ENCODE measurements around the gene COL4A6.
A peak's percentile ranks its signal among the peaks of the same experiment; 100 is the strongest.
"Not testable (repeated sequence)": the region's sequence is repeated elsewhere in the genome, so short reads cannot be mapped to it uniquely, and the experiment has no call there.

COL4A6 gene

DNA sequence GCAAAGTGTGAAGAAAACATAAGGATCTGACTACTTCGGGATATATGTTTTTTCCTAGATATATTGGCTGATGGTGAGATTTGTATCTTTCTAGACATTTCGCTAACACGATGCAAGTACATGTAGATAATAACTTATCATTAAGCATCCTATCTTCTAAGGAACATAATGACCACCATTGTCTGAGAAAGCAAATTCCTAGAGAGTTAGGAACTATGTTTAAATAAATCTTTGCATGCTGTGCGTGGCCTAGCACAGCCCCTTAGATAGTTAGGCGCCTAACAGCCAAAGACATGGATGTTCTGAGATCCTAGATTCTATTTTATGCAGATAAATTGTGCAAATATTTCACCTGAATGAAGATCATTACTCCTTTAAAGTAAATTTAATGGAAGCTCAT is 3.0 kb downstream of the COL4A6 start:
- no peak for DNase-seq (ENCODE audit: insufficient read length, low spot score)
- TF ChIP-seq POLR2A (IDR thresholded peaks at IDR 0.05; ENCODE audit: low read depth, low read length): no peak
- no peak for FAIRE-seq

DNA sequence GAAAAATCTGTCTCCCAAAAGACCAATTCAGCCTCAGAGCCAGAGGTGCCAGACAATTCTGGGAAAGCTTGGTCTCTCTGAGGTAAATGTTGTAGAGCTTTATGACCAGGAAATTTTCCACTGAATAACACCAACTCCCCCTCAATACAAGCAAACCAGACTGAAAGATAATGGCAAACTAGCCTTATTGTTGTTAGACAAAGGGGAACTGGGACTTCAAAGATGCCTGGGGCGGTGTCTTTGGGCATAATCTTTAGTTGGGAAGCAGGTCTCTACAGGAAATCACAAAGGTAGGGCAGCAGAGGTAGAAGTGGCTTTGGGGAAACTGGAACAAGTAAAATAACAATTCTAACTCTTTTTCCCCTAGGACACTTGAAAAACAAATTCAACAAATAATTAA is 12.0 kb downstream of the COL4A6 start:
- no peak for DNase-seq (ENCODE audit: insufficient read length, low spot score)
- TF ChIP-seq POLR2A (IDR thresholded peaks at IDR 0.05; ENCODE audit: low read depth, low read length): no peak
- no peak for FAIRE-seq

DNA sequence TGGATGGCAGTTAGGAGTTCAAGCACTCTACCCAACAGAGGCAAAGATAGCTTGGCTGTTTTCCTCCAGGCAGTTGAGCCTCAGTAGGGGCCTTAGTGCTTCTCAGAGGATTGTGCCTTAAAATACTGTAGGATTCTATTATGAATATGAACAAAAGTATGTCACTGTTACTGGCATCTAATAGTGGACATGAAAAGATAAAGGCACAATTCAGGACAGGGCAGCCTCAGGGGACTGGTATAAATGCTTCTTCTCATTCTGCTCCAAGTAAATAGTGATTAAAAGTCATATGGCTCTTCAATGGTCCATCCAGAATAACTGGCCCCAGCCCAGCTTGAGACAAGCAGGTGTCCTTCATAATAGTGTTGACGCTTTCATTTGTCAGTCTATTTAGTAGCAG is 17.7 kb downstream of the COL4A6 start:
- no peak for DNase-seq (ENCODE audit: insufficient read length, low spot score)
- TF ChIP-seq POLR2A (IDR thresholded peaks at IDR 0.05; ENCODE audit: low read depth, low read length): no peak
- FAIRE-seq: no peak

DNA sequence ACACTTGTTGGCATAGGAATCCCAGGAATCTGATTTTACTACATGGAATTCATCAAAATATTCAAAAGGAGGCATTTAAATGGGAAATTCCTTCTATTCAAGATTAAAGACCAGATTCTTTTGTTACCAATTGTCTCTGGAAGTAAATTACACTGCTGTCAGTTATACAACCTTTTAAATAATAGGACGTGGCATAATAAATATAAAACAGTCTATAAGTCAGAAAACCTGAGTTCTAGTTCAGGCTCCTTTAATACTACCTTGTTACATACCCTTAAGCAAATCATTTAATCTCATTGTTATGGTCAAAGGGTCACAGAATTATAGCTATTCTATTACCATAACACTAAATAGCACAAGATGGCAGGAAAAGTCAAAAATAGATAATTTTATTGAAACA is 18.8 kb downstream of the COL4A6 start:
- no peak for TF ChIP-seq POLR2A (IDR thresholded peaks at IDR 0.05; ENCODE audit: low read depth, low read length)
- DNase-seq (ENCODE audit: insufficient read length, low spot score) (no peak), FAIRE-seq (no peak)

DNA sequence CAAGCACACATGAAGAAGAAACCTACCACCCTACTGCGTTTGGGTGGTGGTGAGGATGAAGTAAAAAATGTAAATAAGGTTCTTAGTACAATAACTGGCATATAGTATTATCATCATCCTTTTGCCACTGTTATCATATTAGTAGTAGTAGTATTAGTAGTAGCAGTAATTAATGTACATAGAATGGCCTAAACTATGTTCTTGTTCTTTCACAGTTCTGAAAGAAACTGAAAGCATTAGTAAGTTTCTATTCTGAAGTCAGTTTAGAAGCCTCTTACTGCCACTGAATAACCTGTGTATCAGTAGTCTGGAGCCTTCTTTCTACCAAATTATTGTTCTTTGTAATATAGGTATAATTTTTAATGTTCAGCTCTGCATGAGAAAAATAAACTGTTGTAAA is 21.0 kb downstream of the COL4A6 start:
- DNase-seq (ENCODE audit: insufficient read length, low spot score): no peak
- FAIRE-seq: no peak
- no peak for TF ChIP-seq POLR2A (IDR thresholded peaks at IDR 0.05; ENCODE audit: low read depth, low read length)

DNA sequence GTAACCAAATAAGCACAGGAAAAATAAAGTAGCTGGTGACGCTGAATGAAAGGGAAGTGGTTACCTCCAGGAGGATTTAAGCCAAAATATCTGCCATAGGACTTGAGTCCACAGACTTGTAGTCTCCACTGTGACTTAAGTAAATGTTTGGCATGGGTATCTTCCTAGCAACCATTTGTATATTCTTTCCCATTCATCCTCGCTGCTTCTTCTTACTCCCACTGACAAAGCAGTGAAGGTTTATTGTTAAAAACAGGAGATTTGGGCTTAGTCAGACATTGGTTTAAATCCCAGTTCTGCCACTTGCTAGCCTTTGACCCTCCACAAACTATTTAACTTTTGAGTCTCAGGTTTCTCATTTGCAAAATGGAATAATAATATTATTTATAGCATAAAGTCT is 22.3 kb downstream of the COL4A6 start:
- FAIRE-seq (no peak), DNase-seq (ENCODE audit: insufficient read length, low spot score) (no peak)
- TF ChIP-seq POLR2A (IDR thresholded peaks at IDR 0.05; ENCODE audit: low read depth, low read length): no peak

DNA sequence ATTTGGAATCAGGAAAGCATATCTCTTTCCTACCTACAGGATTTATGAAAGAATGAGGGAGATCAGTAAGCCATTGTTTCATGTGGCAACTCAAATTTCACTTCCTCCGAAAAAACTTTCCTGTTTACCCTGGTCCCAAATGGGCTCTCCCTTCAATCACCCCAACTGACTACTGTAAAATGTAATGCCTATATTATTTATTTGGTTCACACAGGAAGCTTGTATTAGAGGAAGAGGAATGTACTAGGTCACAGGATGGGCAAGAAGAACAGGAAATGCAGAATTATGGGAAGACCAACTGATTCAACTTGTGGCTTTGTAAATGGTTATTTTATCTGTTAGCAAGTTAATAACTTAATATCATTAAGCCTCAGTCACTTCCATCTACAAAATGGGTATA is 23.1 kb downstream of the COL4A6 start:
- FAIRE-seq (no peak), DNase-seq (ENCODE audit: insufficient read length, low spot score) (no peak)
- no peak for TF ChIP-seq POLR2A (IDR thresholded peaks at IDR 0.05; ENCODE audit: low read depth, low read length)

DNA sequence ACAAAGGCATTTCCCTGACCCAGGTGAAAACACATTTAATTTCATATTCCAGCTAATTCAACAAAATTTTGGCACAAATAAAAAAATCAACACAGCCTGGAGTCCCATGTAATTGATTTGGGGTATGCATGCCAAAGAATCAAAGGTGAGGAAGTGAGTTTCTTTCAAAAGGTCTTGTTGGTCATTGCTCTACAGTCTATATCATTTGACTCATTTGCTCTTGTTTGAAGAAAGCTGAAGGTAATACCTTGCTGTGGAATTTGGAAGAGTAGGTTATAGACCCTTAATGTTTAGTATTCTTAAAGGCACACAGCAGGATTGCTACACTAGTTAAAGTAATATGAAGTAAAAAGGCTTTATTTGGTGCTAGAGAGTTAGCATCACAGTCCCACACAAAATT is 25.4 kb downstream of the COL4A6 start:
- TF ChIP-seq POLR2A (IDR thresholded peaks at IDR 0.05; ENCODE audit: low read depth, low read length): no peak
- DNase-seq (ENCODE audit: insufficient read length, low spot score) (no peak), FAIRE-seq (no peak)

DNA sequence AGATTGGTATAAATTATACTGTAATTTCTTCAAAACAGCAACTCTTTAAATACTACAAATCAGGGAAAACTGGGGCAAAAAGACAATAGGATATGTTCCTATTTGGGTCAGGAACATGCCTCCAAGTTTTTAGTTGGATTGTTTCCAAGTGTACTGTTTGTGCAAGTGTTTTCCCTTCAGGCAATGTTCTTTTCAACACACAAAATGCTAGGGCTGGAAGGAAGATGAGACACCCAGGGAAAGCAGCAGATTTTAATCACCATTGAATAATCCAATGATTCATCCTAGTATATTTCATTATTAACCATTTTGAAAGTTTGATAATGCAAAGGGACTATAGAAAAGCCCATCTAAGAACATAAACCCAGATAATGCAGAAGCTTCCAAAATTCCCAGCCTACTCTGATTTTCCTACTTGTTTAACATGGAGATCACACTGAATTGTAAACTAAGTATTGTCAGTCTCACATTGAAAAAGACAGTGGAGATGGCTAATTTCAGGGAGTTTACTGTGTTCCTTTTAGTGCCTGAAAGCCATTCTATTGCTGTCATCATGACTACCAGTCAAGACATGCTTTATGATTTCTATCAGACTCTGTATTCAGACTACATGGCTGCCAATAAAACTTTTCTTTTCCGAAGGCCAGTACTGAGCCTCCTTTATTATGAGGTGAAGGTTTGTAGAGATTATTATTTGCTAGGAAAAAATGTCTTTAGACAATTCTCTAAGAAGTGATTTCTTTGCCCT is 38.6 kb downstream of the COL4A6 start:
- FAIRE-seq (peak; percentile 74), DNase-seq (ENCODE audit: insufficient read length, low spot score) (no peak)
- TF ChIP-seq POLR2A (IDR thresholded peaks at IDR 0.05; ENCODE audit: low read depth, low read length): no peak

DNA sequence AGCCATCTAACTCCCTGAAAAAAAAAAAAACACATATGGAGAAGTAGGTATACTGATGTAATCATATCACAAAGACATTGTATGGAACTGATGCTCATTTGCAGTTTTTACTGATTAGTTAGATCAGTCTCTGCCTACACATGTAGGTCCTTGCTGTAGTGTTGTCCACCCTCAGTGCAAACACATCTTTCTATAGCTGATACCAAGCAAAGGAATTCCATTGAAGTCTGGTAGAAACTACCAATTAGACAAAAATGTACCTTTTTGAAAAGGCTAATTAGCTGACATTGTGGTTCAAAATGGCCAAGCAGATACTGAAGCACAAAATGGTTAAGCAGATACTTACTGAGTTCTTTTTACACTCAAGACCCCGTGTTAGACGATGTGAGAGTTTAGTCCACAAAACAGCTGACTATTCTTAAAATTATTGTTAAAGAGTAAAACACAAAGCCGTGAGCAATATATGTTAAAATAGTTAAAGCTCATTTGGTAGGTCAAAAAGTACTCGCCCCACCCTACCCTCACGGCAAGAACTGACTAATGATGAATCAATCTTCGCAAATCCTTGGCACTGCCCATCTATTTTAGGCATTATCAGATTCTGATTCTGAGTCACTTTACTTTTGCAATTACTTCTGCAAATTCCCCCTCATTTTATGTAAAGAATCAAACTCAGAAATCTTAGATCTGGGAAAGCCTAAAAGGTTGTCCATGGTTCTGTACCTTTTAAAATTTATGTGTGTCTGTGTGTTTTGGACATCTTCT is 40.4 kb downstream of the COL4A6 start:
- DNase-seq (ENCODE audit: insufficient read length, low spot score) (no peak), FAIRE-seq (peak; percentile 38)
- no peak for TF ChIP-seq POLR2A (IDR thresholded peaks at IDR 0.05; ENCODE audit: low read depth, low read length)

DNA sequence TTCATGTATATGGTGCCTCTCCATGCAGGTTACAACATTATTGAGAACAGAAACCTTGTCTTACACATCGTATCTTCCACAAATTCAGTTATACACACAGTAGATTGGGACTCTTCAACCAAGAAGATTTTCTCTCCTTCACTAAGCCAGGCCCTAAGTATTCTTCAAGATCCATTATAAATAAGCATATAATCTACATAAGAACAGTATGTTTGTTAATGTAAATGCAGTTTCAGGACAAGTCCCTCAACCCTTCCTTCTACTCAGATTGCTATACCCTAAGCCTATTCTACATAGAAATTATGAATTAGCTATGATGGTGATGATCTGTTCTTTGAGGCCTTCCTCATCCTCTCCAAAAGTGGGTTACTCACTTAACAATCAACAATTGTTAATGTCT is 41.2 kb downstream of the COL4A6 start:
- TF ChIP-seq POLR2A (IDR thresholded peaks at IDR 0.05; ENCODE audit: low read depth, low read length): no peak
- no peak for DNase-seq (ENCODE audit: insufficient read length, low spot score)
- no peak for FAIRE-seq

DNA sequence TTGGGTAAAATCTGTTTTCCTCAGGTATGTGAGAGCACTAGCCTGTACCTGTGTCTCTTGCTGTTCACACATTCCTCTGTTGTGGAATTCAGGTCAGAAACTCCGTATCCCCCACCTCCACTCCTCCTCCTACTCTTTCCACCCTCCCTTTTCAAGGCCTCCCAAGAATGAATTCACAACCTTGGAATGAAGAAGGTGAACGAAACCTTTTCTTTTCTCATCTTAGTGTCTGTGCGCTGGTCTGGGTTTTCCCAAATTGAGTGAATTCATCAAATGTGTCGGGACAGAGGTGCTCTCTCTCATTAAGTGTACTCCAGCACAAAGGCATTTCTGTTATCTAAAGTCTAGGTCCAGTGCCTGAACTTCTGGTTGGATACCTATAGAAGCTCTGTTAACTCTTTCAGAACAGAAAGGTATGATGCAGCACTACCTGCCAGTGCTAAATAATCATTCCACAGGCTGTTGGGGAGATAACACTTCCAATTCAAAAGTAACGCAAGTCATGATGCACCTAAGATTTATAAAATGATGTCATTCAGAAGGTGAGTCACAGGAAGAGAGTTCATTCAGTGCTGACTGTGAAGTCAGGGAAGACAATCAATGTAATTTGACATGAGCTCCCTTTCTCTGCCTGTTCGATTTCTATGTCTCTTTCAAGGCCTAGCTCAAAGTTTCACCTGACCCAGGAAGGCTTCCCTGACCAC is 41.9 kb downstream of the COL4A6 start:
- DNase-seq (ENCODE audit: insufficient read length, low spot score) (no peak), FAIRE-seq (peak; percentile 43)
- no peak for TF ChIP-seq POLR2A (IDR thresholded peaks at IDR 0.05; ENCODE audit: low read depth, low read length)

DNA sequence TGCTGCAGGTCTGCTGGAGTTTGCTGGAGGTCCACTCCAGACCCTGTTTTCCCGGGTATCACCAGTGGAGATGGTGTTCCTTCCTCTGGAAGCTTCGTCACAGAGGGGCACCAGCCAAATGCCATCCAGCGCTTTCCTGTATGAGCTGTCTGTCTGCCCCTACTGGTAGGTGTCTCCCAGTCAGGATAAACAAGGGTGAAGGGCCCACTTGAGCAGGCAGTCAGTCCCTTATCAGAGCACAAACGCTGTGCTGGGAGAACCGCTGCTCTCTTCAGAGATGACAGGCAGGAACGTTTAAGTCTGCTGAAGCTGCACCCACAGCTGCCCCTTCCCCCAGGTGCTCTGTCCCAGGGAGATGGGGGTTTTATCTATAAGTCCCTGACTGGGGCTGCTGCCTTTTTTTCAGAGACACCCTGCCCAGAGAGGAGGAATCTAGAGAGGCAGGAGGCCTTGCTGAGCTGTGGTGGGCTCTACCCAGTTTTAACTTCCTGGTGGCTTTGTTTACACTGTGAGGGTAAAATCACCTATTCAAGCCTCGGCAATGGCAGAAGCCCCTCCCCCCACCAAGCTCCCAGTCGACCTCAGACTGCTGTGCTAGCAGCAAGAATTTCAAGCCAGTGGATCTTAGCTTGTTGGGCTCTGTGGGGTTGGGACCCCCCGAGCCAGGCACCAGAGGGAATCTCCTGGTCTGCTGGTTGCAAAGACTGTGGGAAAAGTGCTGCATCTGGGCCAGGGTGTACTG is 47.1 kb downstream of the COL4A6 start:
- DNase-seq (ENCODE audit: insufficient read length, low spot score); FAIRE-seq: not testable (repeated sequence)

DNA sequence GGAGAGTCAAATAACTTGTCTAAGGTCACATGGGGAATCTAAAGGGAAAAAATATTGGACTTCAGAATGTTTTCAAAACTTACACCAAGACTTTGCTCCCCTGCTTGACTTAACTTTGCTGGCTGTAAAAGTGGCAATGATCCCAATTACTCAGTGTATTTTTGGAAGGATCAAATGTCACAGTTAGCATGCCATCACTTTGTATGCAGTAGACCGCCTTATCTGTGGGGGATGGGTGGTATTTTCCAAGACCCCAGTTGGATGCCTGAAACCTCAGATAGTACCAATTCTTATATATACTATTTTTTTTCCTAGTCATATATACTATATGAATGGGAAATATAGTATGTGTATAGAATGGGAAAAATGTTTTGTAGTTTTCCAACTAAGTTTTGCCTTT is 53.4 kb downstream of the COL4A6 start:
- FAIRE-seq (no peak), DNase-seq (ENCODE audit: insufficient read length, low spot score) (no peak)
- no peak for TF ChIP-seq POLR2A (IDR thresholded peaks at IDR 0.05; ENCODE audit: low read depth, low read length)
